HG02678 (cell line): ENCODE data around the gene WDR88.
"Not testable (repeated sequence)": the region's sequence is repeated elsewhere in the genome, so short reads cannot be mapped to it uniquely, and the experiment has no call there.

Experiments
- ATAC-seq: cut with Tn5 transposase; IDR thresholded peaks from one replicate; pipeline ENCODE4 v1.9.1; 2021; ENCODE audit warnings: mild to moderate bottlenecking, moderate library complexity; ENCODE audit not compliant: unreplicated experiment

Gene WDR88

DNA sequence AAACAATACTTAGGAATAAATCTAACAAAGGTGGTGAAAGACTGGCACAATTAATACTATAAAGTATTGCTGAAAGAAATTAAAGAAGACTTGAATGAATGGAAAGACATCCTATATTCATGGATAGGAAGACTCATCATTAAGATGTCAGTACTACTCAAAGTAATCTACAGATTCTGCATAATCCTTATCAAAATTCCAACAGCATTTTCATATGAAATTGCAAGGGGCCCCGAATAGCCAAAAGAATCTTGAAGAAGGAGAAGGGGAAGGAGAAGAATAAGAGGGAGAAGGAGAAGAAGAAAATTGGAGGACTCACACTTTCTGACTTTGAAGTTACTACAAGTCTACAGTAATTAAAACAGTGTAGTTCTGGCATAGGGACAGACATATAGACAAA, 36.6 kb downstream of the WDR88 start:
- ATAC-seq = no peak

DNA sequence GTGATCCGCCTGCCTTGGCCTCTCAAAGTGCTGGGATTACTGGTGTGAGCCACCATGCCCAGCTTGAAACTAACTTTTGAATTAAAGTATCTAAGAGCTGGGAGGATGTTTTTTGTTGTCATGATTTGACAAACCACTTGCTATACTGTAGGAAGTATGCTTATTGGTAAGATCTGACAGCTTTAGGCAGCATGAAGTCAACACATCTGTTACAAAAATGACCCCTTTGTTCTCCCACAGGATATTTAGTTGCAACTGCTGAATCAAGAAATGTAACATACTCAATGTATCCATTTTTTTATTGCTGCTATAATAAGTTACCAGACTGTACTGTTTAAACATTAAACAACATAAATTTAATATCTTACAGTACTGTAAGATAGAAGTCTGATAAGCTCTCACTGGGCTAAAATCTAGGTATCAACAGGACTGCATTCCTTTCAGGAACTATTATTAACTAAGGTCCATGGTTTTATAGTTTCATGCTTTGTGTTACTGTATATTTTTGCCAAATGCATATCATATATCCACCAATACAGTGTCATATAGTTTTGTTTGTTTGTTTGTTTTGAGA, 39.4 kb downstream of the WDR88 start:
- ATAC-seq = no peak

DNA sequence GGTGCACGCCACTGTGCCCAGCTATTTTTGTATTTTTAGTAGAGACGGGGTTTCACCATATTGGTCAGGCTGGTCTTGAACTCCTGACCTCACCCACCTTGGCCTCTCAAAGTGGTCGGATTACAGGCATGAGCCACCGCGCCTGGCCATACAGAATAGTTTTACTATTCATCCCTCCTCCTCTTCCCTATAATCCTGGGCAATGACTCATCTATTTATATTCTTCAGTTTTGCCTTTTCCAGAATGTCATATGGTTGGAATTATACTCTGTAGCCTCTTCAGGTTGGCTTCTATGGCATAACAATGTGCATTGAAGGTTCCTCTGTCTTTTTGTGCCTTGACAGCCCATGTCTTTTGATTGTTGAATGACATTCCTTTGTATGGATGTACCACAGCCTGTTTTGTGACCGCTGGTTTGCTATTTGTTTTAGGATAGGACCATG, 40.0 kb downstream of the WDR88 start:
- ATAC-seq = no peak

DNA sequence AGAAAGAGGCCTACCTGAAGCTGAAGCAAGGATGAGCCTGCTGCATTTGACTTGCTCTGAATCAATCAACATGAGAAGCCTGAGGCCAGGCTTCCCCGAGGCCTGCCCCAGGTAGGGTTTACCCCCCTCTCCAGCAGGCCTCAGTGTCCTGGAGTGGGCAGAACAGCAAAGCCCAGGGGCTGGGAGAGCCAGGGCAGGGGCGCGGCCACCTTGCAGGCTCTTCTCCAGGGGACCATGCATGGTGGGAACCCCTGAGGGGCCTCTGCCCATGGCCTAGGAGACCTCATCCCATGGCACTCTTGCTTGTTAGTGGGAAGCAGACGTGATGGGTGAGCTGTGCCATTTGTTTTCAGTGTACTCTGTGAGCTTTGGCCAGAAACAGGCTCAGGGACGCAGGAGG, 42.3 kb downstream of the WDR88 start:
- no peak for ATAC-seq

DNA sequence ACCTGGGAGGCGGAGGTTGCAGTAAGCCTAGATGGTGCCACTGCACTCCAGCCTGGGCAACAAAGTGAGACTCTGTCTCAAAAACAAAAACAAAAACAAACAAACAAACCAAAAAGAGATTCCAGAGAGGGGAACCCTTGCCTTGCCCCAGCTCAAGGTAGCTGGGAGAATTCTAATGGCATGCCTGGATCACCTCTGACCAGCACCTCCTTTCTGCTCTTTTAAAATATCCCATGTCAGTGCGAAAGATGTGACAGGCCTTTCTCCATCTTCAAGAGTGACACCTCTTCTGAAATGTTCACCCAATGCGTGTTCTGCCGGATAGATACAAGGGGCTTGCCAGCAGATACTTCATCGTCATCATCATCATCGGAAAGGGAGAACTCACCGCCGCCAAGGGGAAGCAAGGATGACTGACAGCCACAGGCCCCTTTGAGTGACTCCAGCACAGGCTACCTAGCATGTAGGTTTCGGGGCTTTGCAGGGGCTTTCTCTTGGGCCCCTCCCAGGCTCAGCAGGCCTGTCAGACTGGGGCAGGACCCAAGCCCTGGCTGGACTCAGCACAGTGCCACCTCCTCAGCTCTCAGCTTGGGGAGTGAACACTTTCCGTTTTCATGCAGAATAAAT, 43.4 kb downstream of the WDR88 start:
- ATAC-seq = no peak

DNA sequence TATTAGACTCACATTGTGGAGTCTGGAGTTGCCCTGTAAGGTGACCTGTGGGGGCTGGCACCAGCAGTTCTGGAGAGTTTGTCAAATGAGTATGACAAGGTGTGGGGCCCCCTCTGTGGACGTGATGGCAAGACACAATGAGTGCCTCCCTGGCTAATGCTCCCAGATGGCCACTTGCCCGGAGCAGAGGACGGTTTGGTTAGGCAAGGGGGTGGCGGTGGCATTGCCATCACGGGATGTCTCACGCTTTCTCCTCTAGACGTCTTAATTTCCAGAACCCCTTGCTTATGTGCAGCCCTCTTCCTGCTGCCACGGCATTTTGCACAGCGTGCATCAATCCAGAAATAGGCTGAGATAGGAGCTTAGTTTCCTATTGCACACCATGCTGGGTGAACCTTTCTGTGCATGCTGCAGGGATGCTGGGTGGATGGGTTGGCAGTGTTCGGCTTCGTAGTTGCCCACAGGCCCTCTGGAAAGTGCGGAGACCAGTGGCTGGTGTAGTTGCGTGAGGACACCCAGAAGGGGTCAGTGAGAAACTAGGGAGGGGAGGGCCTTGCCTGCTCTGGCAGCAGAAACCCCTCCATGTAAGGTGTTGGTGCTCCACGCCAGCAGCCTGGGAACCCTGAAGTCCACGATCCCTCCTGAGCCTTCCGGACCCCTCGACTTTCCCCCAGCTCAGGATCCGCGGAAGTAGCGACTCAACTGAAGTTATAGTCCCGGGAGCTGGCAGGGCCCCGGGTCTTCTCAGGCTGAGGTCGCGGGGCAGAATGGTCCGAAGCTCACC, 44.2 kb downstream of the WDR88 start:
- ATAC-seq = peak; percentile 0

DNA sequence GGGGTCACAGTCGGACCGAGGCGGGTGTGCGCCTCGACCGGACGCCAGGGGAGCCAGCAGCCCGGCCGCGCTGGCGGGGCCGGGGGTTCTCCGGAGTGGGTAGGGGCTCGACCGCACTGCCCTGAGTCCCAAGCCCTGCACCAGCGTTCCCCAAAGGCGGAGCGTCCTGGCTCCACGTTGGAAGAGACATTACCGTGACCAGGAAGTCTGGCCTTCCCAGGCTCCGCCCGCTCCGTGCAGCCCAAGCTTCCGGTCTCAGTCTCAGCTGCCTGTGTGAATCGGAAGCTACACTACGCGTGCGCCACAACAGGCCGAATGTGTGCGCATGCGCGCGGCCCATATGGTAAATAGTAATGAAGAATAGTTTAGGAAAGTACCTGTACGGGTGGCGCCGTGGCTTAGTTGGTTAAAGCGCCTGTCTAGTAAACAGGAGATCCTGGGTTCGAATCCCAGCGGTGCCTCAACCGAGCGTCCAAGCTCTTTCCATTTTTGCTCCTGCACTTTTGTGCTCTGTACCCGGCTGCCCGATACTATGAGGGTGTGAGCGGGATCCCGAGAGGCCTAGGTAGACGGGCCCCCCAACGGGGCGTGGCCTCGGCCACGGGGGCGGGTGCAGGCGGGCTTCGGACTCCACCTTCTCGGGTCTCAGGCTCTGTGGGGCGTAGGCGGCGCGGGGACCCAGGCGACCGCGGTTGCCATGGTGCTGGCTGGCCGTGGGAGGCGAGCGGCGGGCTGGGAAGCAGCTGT, 44.9 kb downstream of the WDR88 start:
- ATAC-seq = peak; percentile 82

DNA sequence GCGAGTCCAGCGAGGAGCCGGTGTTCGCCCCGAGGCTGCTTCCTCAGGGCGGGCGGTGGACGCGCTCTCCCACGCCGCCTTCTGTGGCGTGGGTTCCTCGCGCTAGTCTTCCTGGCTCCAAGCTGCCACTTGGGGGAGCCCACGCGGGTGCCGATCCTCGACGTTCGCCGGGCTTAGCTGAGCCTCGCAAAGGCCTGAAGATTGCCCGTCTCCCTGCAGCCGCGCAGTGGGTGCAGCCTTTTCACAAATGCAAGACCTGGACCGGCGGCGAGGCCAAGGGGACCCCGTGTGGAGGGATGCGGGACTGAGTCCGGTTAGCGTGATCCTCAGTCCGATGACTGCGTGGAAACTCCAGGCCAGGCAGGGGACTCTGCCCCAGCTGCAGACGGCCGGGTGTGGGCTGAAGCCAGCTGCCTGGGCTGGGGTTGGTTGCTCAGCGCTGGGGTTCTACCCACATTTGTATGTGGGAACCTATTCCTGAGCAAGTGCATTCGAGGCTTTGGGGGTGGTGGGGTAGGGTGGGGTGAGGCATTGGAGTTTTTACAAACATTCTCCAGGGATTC, 45.6 kb downstream of the WDR88 start:
- ATAC-seq = peak; percentile 13

DNA sequence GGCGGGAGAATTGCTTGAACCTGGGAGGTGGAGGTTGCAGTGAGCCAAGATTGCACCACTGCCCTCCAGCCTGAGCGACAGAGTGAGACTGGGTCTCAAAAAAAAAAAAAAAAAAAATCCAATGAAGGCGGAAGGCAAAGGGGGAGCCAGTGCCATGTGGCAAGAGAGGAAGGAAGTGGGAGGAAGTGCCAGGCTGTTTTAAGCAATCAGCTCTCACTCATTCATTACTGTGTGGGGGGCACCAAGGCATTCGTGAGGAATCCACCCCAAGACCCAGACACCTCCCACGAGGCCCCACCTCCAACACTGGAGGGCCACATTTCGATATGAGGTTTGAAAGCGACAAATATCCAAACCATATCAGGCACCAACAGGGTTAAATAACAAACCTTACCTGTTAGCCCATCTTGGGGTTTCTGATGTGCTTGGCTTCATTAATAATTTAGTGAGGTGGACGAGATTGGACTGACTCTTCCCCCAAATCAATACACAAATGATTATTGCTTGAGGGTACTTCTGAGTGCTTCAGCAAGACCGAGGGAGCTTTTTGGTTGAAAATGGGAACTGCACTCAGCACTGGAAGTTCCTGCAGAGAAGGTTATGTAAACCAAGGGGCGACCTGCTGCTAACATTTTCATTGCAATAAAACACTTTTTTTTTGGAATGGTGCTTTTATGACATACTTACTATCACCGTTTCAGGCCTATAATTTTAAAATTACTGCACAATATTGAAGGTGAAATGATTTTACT, 54.7 kb downstream of the WDR88 start:
- ATAC-seq = no peak

DNA sequence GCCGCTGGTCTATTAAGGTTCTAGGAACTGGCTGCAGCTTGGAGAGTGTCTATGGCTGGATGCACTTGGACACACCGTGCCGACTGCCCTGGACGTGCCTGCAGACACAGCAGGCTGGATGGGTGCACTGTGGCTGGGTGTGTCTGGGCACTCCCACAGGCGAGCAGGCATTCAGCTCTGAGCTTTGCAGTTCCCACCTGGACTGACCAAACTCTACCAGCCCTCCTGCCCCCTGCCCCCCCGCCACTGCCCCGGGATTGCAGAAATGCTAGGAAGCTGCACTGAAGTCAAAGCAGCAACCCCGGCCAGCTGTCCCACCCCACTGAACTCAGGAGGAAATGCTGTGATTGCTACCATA, 55.2 kb downstream of the WDR88 start:
- no peak for ATAC-seq

DNA sequence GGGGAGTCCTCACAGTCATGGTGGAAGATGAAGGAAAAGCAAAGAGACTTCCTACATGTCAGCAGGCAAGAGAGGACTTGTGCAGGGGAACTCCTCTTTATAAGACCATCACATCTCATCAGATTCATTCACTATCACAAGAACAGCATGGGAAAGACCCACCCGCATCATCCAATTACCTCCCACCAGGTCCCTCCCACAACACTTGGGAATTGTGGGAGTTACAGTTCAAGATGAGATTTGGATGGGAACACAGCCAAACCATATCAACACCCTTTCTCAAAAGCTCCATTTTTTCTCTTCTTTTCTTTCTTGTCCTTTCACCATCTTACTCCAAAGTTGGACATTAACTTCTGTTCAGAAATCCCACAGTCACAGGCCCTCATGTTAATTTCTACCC, 57.5 kb downstream of the WDR88 start:
- no peak for ATAC-seq

DNA sequence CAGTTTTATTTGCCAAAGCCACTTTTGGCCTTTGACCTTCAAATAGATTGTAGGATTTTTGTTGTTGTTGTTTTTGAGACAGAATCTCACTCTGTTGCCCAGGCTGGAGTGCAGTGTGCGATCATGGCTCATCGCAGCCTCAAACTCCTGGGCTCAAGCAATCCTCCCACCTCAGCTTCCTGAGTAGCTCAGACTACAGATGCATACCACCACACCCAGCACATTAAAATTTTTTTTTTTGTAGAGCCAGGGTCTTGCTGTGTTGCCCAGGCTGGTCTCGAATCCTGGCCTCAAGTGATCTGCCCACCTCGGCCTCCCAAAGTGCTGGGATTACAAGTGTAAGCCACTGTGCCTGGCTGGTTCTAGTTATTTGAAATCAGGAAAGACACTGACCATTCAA, 59.2 kb downstream of the WDR88 start:
- ATAC-seq = not testable (repeated sequence)

DNA sequence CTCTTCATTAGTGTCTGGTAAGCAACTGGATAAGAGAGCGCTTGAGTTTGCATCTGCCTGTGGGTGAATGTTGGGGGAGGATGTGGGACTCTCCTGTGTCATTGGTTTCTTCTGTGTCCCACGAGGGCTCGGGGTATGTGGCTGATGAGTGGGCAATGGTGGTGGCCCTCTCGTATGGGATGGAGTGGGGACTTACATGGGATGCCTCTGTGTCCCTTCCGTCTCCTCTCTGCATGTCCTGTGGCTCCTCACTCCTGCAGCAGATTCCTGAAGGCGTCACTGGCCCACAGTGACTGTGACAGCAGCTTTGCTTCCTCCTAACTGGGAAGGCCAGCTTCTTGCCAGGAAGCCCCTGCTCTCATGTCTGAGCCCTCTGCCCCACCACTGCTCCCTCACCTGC, 59.6 kb downstream of the WDR88 start:
- ATAC-seq = no peak

DNA sequence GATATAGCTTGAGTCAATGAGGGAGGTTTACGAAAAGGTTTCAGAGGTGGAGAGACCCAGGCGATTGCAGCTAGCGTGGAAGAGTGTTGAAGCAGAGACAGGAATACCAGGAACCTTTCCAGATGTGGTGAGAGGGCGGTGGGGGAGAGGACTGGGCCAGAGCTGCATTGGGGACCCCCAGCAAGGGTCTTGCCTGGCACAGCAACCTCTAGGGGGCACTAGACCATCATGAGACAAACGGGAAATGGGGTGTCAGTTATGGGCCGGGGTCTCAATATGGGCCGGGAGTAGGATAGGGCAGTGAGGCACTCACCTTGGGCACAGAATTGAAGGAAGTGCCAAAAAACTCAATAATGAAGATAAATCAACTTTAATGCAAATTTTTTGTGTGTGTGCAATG, 60.1 kb downstream of the WDR88 start:
- no peak for ATAC-seq

DNA sequence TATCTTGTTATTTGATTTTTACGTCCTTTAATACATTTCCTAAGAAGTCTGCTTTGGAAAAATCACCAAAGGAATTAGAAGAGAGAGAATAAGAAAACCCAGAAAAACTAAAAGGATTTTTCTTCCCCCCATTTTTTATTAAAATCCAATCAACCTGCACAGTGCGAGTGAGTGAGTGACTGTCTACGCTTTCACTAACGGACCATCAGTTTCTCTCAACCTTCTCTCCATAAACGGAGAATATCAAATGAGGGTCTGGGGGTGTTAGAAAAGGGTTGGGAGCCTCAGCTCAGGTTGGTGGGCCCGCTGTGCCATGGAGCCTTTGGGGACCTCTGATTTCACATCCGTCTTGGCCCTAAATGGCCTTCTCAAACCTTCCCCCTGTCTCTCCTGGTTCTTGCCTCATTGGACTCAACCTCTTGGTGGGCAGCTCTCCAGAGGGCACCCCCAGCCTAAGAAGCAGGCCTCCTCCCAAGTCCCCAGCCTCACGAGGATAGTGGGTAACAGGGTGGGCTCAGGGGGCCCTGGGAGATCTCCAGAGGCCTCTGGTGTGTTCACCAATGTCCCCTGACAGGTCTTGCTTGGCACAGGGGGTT, 61.5 kb downstream of the WDR88 start:
- ATAC-seq = no peak

DNA sequence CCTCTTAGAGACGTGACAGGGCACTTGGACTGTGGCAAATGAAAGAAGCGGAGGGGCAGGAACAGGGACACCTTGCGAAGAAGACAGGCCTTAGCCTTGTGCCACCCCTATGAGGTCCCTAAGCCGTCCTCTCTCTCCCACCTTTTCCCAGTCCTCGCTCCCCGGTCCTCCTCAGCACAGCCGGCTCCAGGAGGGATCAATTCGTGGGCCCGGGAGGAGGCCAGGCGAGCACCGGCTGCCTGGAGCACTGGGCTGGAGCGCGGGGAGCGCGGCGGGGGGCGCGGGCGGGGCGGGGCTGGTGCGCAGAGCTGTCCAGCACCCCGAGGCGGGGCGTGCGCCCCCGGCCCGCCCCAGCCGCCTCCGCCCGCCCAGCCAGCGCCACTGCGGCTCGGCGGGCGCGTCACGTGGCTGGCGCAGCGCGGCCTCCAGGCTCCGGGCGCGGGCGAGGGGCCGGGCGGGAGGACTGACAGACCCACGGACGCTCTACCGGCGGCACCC, 62.0 kb downstream of the WDR88 start, which contains the start of gene LRP3:
TSS of gene LRP3 (plus strand) at position 466 of the 498 bp plus-strand sequence. CDS start 456 bp downstream, outside the sequence.
- no peak for ATAC-seq

DNA sequence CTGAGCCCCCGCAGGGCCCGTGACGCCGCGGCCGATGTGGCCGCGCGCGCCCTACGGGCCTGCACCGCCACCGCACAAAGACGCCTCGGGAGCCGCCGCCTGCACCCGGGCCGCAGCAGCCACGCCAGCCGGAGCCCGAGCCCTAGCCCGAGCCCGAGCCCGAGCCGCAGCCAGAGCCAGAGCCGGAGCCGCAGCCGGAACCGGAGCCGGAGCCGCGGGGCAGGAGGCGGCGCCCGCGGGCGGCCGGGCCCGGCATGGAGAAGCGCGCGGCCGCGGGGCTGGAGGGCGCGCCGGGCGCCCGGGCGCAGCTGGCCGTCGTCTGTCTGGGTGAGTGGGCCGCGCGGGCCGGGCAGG, 62.6 kb downstream of the WDR88 start:
- ATAC-seq = no peak

DNA sequence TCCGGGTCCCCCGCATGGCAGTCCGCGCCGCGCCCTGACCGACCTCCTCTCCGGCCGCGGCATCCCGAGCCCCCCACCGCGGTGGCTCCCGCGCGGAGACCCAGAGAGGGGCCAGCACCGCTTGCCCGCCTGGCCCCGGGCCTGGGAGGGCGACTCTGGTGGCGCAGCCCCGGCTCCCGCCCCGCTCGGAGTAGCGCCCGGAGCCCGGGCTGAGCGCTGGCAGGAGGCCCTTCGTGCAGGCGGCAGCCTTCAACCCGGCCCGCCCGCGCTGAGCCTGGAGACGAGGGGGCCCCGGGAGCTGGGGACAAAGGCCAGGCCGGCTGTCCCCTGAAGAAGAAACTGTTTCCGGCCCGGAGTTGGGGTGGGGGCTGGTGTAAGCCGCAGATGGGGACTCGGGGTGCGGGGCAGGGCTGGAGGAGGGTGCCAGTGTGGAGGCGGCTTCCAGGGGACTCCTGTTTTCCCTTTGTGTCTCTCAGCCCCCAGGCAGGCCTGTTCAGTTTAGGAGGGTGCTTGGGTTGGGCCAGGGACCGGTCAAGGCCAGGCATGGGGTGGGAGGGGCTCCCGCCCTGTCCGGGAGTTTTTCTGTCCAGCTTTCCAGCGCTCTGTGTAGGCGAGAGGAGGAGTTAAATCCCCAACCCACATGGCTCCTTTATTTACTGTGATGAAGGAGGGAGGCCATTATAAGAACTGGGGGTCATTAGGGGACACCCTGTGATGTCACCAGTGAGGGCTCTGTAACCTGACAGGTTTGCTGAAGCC, 63.2 kb downstream of the WDR88 start:
- no peak for ATAC-seq

DNA sequence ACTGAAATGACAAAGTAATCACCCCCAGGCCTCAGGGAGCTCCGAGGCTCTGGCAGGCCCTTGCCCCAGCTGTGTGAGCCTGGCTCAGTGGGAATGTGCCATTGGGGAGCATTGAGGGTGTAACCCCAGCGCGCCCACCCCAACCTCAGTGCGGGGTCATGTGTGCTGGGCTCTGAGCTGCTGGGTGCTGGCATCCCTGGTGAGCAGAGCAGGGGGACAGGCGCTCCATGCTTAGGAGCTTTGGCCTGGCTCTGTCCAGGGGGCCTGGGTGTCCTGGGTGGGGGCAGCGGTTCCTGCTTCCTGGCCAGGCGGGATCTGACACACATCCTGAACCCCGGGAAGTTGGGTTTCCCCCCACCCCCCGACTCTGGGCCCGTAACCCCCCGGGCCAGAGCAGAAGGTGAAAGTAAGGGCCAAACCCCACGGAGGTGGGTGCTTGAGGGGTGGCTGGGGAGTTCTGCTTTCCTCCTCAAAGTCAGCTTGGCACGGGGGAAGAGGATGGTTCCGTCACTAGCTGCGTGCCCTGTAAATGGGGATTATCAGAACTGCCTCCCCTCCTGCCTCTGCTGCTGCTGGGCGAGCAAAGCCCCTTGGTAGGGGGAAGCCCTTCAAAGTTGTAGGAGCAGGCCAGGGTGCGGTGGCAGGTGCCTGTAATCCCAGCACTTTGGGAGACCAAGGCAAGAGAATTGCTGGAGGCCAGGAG, 63.9 kb downstream of the WDR88 start:
- ATAC-seq = no peak
